ENCODE data around the gene ELAC2. TPM values are rescaled to one million over a fixed set of nuclear protein-coding genes. Genes with fewer than 3 reads are reported as not detected.

The ELAC2 gene
- polyA plus RNA-seq, 1 experiment, result 71.0 TPM

- no peak for TF ChIP-seq CTCF (IDR thresholded peaks at IDR 0.05; ENCODE audit: insufficient read depth, low read depth, low read length)
- CTCF ChIA-PET, result interaction anchor here (1.0 kb wide), 1 partner anchor 28 kb away, joined by 3 read pairs; no protein-coding TSS in a partner anchor
- POLR2A ChIA-PET, result no interaction called here
- no peaks in the 10 kb centered on the region for H3K36me3 ChIP-seq (ENCODE audit: control insufficient read depth, insufficient read depth, low read length)
- H3K4me3 ChIP-seq (ENCODE audit: low read depth, low read length), result no peak overlapping the region
- DNase-seq (ENCODE audit: low read depth), result no peak
- no peaks in the 10 kb centered on the region for H3K27me3 ChIP-seq (ENCODE audit: control insufficient read depth, insufficient read depth, low read length)
These were observed 34.1 kb upstream of the ELAC2 start for GRCh38 chr17:13051915-13052314.

- no peak for DNase-seq (ENCODE audit: low read depth)
- Histone ChIP-seq H3K4me3 (ENCODE audit: low read depth, low read length) (no peak overlapping the region), H3K36me3 (ENCODE audit: control insufficient read depth, insufficient read depth, low read length) (no peaks in the 10 kb centered on the region), H3K27me3 (ENCODE audit: control insufficient read depth, insufficient read depth, low read length) (no peaks in the 10 kb centered on the region)
- ChIA-PET CTCF (interaction anchor here (0.6 to 3.1 kb wide), 2 partner anchors 16 to 17 kb away, joined by 3 to 20 read pairs; no protein-coding TSS in a partner anchor), POLR2A (no interaction called here)
- no peak for TF ChIP-seq CTCF (IDR thresholded peaks at IDR 0.05; ENCODE audit: insufficient read depth, low read depth, low read length)
These were observed 29.3 kb upstream of the ELAC2 start for GRCh38 chr17:13047011-13047606.

GRCh38 chr17:13046361-13046760 is 28.5 kb upstream of the ELAC2 start:
- ChIA-PET POLR2A (no interaction called here), CTCF (interaction anchor here (0.6 to 0.7 kb wide), 2 partner anchors 16 to 1305 kb away, joined by 3 read pairs; no protein-coding TSS in a partner anchor)
- no peaks in the 10 kb centered on the region for H3K27me3 ChIP-seq (ENCODE audit: control insufficient read depth, insufficient read depth, low read length)
- no peak overlapping the region for H3K4me3 ChIP-seq (ENCODE audit: low read depth, low read length)
- DNase-seq (ENCODE audit: low read depth), result no peak
- H3K36me3 ChIP-seq (ENCODE audit: control insufficient read depth, insufficient read depth, low read length), result no peaks in the 10 kb centered on the region
- TF ChIP-seq CTCF (IDR thresholded peaks at IDR 0.05; ENCODE audit: insufficient read depth, low read depth, low read length), result no peak

GRCh38 chr17:13044572-13045065 is 26.8 kb upstream of the ELAC2 start:
- DNase-seq (ENCODE audit: low read depth), result no peak
- CTCF ChIA-PET, result interaction anchor here (0.9 kb wide), 1 partner anchor 13 kb away, joined by 3 read pairs; no protein-coding TSS in a partner anchor
- Histone ChIP-seq H3K4me3 (ENCODE audit: low read depth, low read length) (no peak overlapping the region), H3K27me3 (ENCODE audit: control insufficient read depth, insufficient read depth, low read length) (no peaks in the 10 kb centered on the region; the same call in 1 of the 2 replicates), H3K36me3 (ENCODE audit: control insufficient read depth, insufficient read depth, low read length) (no peaks in the 10 kb centered on the region)
- POLR2A ChIA-PET, result no interaction called here
- TF ChIP-seq CTCF (IDR thresholded peaks at IDR 0.05; ENCODE audit: insufficient read depth, low read depth, low read length), result no peak

GRCh38 chr17:13038931-13039665 is 21.3 kb upstream of the ELAC2 start:
- TF ChIP-seq CTCF (IDR thresholded peaks at IDR 0.05; ENCODE audit: insufficient read depth, low read depth, low read length), result no peak
- Histone ChIP-seq H3K36me3 (ENCODE audit: control insufficient read depth, insufficient read depth, low read length) (no peaks in the 10 kb centered on the region), H3K27me3 (ENCODE audit: control insufficient read depth, insufficient read depth, low read length) (no peaks in the 10 kb centered on the region; the same call in 1 of the 2 replicates), H3K4me3 (ENCODE audit: low read depth, low read length) (no peak overlapping the region)
- ChIA-PET POLR2A (no interaction called here), CTCF (interaction anchor here (5.0 kb wide), 1 partner anchor 9 kb away, joined by 47 read pairs; no protein-coding TSS in a partner anchor)
- DNase-seq (ENCODE audit: low read depth), result no peak

Measured in BJ (cell line).